GM21515 (cell line): Measurements from ENCODE around the gene PRICKLE4.

ENCODE experiments used
- ATAC-seq: cut with Tn5 transposase; IDR thresholded peaks from one replicate; pipeline ENCODE4 v1.9.1; 2021; ENCODE audit not compliant: unreplicated experiment

The PRICKLE4 gene

DNA sequence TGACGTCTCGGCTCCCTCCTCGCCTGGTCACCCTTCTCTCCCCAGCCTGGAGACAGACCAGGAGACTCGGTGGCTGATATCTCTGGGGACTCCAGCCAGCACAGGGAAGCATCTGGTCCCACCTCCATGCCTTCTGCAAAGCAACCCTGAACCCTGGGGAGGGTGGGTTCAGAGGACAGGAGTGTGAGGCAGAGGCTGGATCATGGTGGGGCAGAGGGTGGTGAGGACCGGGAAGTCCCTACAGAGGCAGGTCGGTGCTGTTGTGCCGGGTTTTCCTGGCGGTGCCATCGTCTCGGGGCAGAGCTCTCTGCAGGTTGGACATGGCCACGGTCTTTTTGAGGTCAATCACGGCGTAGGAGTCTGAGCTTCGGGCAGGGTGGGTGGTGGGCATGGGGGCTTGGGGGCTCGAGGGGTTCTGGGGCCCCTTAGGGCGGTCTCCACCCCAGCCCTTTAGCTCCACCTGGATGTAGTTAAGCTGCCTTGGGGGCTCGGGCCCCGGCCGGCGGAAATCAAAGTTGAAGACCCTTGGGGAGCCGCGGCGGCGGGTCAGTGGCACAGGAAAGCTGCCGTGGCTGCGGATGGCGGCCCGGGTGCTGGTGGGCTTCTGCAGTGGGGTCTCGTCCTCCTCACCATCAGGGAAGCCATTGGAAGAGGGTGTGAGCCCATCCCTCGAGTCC is 10.1 kb upstream of the PRICKLE4 start:
- no peak for ATAC-seq

DNA sequence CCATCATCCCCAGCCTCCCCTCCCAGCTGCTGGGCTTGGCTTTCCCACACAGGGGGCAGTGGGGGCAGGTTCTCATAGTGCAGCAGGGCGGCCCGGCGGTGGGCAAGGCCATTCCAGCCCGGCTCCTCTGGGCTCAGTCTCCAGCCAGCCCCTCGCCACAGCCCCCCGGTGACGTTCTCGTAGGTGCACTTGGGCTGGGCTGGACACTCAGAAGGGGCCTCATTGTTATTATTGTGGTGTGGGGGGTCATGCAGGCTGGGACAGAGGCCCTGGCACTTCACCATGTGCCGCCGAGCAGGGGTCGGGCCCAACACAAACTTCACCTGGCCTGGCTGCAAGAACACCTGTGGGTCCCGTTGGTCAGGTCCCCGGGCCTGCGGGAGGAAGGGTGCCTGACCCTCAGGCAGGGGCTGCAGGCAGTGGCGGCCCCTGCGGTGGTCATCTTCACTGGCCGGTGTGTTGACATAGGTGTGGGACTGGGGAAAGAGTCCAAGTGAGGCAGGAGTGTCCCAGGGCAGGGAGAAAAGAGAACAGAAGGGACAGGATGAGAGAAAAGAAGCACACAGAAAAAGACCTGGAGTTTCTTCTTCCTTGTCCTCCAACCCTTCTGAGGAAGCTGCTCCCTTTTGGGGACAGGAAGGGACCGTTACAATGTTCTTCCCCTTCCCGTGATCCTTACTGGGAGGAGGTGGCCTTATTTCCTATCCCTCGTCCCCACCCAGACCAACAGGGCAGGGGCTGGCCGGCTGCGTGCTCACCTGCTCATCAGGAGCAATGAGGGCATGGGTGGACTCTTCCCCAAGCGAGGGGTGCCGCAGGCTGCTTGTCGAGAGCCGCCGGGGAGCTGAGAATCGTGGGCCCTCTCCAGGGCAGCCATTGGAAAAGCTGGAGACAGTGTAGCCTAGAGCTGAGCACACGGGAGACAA is 9.3 kb upstream of the PRICKLE4 start:
- no peak for ATAC-seq

DNA sequence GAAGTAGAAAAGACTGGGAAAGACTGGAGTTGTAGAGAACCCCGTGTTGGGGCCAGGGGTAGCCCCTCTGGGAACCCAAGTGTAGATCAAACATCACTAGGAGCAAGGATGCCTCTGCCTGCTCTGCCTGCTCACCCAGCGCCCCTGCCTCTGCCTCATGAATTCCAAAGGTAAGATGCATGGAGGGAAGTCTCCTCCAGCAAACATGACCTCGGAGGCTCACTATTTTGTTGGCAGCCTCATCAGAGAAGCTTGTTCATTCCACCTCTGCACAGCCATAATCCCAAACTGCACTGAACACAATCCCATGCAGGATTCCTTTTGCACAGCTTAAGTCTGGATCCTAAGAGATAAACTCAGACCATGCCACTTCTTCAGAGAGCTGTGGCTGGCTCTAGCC is 5.7 kb upstream of the PRICKLE4 start:
- ATAC-seq, result no peak

DNA sequence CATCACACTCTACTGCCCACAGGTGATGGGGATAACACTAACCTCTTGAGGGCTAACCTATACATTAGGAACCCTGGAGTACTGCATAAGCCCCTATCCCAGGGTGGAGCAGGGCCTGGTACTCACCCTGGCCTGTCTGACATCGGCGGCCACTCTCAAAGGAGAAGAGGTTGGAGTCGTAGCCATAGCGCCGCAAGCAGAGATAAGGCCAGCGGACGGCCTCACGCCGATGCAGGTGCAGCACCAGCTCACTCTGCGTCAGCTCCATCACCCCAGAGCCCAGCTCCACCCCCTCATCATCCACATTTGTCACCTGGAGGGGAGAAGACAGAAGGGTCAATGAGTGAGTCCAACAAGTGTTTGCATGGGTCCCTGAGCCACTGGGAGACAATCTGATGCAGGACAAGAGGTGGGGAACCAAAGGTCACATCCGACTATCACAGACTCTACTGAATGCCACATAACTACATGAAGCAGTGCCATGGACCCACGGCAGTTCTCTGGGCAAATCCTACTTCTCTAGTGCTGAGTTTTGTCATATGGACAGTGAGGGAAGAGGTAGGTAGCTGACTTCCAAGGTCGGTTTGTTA is 5.2 kb upstream of the PRICKLE4 start:
- no peak for ATAC-seq

DNA sequence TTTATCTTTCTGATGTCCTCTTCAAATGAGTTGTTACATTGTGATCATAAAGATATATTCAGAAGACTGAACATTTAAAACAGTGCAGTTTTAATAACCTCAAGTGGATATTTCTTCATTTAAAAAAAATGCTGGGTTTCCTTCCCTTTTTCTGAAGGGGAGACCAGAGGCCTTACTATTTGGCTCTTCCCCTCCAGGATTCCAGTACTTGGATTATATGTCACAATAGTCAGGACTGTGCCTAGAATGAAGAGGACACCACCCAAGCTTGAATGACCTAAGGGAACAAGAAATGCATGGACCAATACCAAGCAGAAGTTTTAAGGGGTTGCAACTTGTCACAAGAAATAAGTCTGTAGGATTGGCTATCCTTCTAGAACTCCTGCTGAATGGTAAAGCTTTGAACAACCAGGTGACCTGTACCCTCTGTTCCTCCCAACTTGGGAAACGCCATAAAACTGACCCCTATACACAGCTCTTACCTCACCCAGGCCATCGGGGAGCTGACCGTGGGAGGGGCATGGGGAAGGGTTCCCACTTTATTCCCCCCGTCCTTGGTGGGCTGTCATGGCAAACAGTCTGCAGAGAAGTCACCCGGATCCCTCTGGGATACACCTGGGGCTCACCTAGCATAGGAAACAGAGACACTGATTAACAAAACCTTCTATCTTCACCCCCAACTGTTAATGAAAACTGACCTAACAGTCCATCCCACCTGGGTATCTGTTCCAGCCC is 2.9 kb upstream of the PRICKLE4 start:
- ATAC-seq, result no peak

DNA sequence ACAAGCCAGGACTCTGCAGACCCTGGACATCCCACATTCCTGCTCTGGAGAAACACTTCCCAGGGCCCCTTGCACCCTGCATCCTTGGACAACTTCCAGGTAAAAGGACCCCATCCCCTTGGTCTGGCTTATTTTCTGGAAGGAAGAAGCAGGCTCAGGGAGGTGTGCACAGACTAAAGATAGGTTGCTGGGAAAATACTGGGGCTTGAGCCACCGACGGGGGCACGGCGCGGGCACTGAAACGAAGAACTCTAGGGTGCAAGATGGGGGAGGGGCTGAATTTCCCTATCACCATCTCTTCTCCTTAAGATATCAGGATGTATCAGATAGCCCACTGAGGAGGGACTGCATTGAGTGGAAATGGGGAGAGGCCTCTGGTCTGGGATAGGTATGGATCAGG is 1.7 kb upstream of the PRICKLE4 start:
- ATAC-seq, result no peak

DNA sequence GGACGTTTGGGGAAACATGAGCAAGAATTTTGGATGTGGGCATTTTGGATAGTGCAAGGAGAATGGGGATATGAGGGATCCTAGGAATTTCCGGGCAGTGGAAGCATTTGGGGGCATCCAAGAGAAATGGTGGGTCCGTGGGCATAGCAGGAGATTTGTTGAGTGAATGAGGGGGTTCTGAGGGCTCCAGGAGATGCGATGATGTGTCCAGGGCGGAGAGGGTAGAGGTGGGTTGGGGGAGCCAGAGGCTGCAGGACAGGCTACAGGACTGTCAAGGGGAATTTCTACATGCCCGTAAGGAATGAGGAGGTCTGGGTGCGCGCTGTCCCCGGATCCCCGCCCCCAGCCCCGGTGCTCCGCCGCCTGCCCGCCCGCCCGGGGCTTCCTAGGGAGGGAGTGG is 1.2 kb upstream of the PRICKLE4 start:
- ATAC-seq, result peak; percentile 2

DNA sequence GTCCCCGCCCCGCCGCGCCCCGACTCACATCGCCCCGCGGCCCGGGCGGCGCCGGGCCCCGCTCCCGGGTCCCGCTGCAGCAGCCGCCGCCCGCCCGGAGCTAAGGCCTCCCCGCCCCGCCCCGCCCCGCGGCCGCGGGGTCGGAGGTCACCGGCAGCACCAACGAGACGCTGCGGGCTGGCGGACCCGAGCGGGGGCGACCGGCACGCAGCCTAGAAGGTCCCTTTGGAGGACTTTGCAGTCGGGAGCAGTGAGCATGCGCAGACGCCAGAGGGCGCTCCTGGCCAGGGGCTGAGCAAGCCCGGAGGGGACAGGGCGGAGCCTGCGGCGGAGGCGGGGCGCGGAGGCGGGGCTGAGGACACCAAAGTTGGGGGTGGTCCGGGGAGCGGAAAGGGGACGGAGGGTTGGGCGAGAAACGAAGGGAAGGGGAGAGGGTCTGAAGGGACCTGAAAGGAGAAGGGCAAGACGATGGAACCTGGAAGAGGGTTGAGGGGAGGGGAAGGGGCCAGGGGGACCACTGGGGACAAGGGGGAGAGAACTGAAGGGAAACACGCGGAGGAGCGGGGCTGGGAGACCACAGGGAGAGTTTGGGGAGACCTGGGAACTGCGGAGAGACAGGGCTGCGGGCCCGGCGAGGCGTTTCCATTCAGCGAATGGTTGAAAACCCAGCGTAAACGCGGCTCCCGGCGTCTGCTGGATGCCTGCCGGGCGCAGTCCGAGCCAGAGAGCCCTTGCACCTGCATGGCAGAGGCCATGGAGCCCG is 613 bp upstream of the PRICKLE4 start, which contains the start of gene FRS3:
TSS of gene FRS3 (minus strand) at position 113 of the 763 bp plus-strand sequence. CDS start 2,913 bp downstream, outside the sequence.
- peak; percentile 86 for ATAC-seq

DNA sequence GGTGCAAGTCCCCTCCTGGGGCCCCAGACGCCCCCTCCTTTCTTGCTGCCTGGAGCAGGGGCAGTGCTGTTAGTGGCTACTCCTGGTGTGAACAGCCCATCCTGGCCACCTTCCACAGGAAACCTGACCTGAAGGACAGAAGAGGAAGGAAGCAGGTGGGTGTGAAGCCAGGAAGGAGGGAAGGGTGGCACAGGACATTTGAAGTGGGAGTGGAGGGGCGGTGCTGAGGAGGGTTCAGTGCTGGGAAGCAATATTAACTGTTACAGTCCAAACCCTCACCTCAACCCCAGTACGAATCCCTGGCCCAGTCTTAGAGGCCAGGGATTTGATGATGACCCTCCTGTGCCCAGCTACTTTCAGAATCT is 766 bp downstream of the PRICKLE4 start:
- no peak for ATAC-seq

DNA sequence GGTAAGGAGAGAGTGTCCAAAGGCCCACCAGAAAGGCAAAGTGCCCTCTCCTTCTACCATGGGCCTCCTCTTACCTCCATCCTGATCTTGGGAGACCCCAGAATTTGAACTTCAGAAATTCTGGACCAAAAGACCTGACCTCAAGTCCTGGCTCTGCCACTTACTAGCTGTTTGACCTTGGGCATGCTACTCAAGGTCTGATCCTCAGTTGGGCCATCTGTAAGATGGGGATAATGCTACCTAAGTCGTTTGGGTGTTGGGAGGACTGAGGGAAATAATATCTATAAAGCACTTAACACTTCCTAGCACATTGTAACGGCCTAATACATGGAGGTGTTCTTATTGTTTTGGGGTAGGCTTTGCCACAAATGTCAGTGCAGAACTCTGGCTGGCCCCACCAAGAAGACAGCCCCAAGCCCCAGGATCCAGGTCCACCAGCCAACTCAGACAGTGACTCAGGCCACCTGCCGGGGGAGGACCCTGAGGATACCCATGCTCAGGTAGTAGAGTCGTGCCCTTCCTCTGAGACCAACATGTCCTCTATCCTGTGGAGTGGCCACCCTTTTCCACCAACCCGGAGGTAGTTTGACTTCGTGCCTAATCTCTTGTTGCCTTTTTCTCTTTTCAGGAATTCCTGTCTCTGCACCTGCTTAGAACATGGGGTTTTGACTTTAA is 2.7 kb downstream of the PRICKLE4 start:
- no peak for ATAC-seq

DNA sequence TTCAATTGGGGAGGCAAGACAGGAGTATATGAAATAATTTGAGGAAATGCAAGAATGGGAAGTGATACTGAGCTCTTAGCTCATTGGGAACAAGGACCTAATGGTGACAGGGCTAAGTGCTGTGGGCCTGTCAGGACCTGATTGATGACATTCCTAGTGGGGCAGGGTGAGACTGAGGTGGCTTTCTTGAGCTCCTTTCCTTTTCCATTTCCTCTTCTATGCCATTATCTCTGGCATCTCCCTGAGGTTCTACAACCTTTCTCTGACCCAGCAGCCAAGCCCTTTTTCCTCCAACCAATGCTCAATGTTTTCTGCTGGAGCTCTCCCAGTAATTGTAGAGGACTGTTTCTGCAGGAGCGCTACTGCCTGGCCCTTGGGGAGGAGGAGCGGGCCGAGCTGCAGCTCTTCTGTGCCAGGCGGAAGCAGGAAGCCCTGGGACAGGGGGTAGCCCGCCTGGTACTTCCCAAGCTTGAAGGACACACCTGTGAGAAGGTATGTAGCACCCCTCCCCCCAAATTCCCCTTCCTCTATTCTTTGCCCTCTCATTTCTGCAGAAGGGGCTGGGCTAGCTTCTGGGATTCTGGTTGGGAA is 4.1 kb downstream of the PRICKLE4 start:
- ATAC-seq, result no peak

DNA sequence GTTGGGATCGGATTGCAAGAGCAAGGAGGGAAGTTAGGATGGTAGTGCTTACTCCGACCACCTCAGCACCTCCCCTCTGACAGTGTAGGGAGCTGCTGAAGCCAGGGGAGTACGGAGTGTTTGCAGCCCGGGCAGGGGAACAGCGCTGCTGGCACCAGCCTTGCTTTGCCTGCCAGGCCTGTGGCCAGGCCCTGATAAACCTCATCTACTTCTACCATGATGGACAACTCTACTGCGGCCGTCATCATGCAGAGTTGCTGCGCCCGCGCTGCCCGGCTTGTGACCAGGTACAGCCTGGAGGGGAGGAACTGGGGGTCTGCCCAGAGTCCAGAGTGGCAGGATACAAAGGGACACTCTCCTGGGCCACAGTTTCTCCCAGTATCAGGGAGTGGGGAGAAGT is 4.7 kb downstream of the PRICKLE4 start:
- no peak for ATAC-seq

DNA sequence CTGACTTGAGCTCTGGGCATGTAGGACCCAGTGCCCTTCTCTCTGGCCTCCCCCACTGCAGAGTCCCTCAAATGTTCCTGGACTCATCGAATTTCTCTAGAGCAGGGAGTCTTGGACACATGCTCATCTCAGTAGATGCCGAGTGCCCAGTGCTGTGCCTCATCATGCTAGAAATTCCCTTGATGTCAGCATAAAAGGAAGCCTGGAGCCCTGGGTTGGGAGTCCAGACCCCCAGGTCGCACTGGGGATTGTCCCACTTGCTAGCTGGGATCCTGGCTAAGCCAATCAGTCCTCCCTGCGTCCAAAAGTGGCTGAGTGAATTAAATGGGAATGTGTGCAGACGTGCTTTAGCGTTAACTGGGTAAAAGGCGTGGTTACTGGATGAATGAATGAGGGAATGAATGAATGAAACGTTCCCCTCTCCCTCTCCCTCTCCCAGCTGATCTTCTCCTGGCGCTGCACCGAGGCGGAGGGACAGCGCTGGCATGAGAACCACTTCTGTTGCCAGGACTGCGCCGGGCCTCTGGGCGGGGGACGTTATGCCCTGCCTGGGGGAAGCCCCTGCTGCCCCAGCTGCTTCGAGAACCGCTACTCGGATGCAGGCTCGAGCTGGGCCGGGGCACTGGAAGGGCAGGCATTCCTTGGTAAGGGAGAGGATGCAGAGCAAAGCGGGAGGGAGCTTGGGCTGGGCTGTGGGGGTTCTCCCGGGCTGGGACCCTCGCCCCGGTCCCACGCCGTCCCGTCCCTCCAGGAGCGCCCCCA is 5.3 kb downstream of the PRICKLE4 start:
- ATAC-seq, result no peak

DNA sequence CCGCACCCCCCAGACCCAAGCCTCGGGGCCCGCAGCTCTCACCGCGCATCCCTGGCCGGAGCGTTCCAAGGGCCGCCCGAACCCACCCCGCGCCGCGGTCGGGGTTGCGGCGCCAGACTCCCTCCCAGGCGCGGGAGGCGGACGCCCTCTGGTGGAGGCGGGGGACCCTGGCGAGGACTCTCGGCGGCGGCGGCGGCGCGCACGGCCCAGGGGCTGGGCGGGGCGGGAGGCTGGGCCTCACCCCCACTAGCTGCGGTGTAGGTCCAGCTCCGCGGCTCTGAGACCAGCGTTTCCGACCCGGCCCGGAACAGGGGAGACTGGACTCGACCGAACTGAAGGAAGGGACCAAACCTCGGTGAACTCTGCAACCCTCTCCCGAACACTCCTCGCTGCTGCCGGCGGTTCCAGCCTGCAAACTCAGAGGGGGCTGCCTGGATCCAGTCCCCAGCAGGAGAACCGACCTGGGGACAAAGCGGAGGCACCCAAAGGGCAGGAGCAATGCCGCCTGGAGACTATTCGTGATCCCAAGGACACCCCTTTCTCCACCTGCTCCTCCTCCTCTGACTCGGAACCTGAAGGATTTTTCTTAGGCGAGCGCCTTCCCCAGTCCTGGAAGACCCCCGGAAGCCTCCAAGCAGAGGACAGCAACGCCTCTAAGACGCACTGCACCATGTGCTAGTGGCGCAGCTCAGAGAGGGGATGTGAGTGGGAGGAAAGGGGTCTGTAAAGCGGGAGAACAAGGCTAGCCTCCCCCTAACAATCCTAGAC is 6.1 kb downstream of the PRICKLE4 start:
- ATAC-seq, result peak; percentile 48

DNA sequence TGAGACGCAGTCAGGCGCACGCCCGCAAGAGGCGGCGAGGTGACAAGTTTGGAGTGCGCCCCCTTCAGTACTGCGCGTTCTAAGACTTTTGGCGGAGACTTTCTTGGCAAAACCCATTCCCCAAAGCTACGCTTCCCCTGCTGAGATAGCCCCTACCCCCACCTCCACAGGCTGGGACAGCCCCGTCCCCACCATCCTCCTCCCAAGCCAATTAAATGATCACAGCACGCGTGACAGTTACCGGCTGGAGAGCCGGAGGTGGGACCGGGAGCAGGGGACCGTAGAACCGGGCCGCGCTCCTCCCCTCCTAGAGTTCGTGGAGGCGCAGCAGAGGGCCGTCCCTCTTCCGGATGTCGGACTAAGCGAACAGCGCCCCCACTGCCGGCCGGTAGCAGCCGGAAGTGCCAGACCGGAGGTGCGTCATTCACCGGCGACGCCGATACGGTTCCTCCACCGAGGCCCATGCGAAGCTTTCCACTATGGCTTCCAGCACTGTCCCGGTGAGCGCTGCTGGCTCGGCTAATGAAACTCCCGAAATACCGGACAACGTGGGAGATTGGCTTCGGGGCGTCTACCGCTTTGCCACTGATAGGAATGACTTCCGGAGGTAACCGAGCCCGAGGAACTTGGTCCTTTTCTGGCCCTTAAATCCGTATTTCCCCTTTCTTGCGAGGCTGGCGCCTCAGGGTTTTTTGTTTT is 6.8 kb downstream of the PRICKLE4 start, which contains the start of gene TOMM6:
TSS of gene TOMM6 (plus strand) at position 476 of the 699 bp plus-strand sequence. CDS start at position 480, 4 bp downstream.
- peak; percentile 75 for ATAC-seq

DNA sequence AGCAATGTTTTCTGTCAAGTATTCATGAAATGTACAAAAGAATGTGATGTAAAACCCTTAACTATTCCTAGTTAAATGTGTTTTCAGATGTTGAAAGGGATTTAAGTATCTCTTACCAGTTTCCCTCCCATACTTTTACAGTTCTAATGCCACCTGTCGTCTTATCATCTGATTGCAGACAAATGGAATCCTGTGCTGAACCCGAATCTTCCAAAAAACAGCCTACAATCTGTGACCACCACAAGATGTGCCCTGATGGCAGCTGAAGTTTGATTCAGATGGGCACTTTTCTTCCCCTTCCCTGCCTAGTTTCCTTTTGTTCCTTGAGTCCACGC is 8.8 kb downstream of the PRICKLE4 start:
- ATAC-seq, result no peak

DNA sequence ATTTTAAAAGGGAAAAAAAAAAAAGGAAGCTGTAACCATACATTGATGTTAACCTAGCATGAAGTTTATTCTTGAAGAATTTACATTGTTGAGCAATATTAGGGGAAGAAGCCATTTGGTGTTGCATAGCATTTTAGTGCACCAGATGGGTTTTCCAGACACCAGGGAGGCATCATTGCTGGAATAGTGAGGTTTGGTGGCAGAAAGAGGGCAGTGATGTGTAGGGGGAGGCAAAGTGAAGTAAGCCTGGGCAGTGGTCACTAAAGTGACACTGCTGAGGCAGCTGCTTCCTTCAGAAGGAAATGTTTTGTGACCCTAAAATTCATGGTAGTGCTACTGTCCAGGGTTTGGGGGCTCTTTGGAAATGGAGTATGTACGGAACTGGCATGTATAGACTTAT is 9.5 kb downstream of the PRICKLE4 start:
- no peak for ATAC-seq
